CD4-positive, alpha-beta T cell treated with Interleukin-4 for 1 hour (primary cell): Measurements from ENCODE around the gene SPPL2B.

ENCODE experiments used
- DNase-seq, 2 donors: peaks; one replicate each; pipeline ENCODE4 v3.0.0-alpha.2; 2020 to 2022

Gene SPPL2B

DNA sequence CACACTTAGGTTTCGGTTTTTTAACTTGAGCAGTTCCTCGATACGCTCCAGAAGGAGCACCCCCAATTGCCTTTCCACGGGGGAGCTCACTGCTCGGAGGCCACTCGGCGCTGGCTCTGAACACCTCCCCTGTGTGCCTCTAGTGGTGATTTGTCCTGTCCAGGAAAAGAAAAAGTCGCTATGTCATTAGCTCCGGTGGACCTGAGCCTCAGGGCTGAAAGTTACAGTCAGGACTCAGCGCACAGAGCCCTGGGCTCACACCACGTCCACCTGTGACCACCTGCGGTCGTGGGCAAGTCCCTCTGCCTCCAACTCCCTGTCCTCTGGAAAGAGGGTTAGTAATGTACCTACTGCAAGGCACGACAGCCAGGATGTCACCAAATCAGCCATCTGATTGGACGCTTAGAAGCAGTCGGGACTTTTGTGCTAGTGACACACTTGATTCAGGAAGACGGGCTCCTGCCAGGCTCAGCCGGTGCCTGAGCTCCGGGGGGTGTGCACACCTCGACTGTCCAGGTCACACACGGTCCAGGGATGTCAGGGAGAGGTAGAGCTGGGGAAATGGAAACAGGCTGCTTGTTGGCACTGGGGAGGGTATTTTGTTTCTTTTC lies 27.7 kb downstream of the SPPL2B start:
- no peak for DNase-seq

- DNase-seq = no peak
Measured at GRCh38 chr19:2357279-2358206, 29.1 kb downstream of the SPPL2B start.

DNA sequence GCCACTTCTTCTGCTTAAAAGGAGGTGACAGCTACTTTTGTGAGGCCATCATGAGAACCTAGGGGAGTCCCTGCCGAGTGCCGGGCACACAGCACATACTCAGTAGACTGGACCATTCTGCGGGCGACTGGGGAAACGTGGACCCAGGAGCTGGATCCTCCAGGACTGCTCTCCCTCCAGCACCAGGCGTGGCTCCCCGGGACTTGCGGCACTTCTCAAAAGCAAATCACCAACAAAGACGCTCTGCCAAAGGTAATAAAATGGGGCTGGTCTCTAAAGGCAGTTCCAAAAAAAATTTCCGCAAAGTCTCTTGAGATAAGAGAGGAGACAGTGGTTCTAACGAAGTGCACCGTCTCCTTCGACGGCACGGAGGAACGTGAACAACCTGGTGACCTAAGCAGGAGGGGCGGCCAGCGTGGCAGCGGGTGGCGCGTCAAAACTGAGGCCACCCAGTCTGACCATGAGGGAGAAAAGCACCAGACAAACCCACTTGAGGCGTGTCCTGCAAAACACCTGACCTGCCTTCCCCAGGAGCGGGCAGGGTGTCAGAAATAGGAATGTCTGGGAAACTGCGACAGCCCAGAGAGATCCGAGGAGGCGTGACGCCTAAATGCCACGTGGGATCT lies 30.2 kb downstream of the SPPL2B start:
- no peak for DNase-seq

- no peak for DNase-seq
Measured at GRCh38 chr19:2359992-2360685, 31.7 kb downstream of the SPPL2B start, which contains the start of gene TMPRSS9. TSS of gene TMPRSS9 (plus strand) at chr19:2360265. CDS start at chr19:2389786, 29,521 bp downstream.

GRCh38 chr19:2360833-2361232 lies 32.3 kb downstream of the SPPL2B start:
- no peak for DNase-seq

GRCh38 chr19:2361246-2362045 lies 33.0 kb downstream of the SPPL2B start:
- no peak for DNase-seq

- DNase-seq = no peak
Measured at GRCh38 chr19:2362046-2362969, 33.8 kb downstream of the SPPL2B start.

DNA sequence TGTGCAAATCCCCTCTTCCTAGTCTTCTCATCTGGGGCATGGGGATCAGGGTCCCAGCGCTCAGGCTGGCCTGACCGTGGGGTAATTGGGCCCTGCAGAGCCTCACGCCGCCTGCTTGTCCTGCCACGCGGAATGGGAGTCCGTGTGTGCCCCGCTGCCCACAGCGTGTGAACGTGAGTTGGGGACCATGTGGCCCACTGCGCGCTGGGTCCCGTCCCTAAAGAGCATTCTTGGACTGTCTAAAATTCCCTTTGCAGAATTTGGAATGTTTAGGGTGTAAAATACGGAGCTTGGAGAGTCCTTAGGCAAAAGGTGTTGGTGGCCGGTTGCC lies 34.5 kb downstream of the SPPL2B start:
- no peak for DNase-seq

- no peak for DNase-seq
Measured at GRCh38 chr19:2363419-2363818, 34.9 kb downstream of the SPPL2B start.

DNA sequence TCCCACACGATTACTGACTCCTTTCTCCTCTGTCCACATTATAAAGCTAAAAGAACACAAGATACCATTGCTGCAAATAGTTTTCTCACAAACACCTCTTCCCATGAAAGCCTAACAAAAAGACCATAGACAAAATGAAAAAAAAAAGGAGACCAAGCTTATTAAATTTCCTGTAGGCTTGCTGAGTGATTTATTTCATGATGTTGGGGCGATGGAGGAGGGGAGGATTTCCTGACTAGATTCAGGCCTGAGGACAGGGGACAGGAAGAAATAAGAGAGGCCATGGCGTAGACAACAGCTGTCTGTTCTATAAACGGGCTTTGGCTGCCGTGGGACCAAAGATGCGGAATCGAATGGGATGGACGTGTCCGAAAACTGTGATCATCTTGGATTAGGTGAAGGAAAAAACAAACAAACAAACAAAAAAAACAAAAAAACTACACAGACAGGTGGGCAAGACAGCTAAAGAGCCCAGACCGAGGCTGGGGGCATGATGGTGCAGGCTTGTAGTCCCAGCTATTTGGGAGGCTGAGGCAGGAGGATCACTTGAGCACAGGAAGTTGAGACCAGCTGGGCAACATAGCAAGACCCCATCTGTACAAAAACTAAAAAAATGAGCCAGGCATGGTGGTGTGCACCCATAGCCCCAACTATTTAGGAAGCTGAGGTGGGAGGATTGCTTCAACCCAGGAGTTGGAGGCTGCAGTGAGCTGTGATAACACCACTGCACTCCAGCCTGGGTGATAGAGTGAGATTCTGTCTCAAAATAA lies 36.9 kb downstream of the SPPL2B start:
- no peak for DNase-seq

DNA sequence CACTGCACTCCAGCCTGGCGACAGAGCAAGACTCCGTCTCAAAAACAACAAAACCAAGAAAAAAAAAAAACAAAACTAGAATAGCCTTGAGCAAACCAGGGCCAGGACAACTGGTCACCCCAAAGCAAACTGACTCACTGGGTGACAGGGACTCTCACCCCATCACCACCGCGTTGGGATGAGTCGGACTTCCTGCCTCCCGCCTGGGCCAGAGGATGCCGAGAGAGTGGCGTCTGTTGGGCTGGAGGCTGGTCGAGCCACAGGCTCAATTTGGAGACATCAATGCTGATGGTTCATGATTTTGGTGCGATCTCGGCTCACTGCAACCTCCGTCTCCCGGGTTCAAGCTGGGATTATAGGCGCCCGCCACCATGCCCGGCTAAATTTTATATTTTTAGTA lies 43.2 kb downstream of the SPPL2B start:
- no peak for DNase-seq

- no peak for DNase-seq
Measured at GRCh38 chr19:2372076-2372612, 43.7 kb downstream of the SPPL2B start.

- no peak for DNase-seq
Measured at GRCh38 chr19:2374808-2375207, 46.3 kb downstream of the SPPL2B start.

DNA sequence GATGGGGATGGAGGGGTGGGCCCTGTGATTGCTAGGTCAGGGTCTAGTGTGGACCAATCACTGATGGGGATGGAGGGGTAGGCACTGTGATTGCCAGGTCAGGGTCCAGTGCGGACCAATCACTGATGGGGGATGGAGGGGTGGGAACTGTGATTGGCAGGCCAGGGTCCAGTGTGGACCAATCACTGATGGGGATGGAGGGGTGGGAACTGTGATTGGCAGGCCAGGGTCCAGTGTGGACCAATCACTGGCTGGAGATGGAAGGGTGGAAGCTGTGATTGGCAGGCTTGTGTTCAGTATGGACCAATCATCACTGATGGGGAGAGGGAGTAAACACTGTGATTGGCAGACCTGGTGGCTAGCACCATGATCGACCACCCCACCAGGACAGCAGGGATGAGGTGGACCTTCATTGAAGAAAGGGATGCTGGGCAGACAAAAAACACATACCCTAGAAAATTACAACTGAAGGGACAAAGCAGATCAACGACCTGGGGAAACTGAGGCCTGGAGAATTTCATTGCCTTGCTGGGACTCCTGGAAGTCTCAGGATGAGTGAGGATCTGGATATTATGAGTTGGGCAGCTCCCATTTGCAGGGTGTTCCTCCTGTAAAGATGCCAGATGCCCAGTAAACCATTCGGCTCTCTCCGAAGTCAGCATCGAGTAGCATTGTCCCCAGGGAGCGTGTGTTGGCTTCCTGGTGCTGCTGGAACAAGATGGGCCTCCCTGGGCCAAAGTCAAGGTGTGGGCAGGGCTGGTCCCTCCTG lies 47.1 kb downstream of the SPPL2B start:
- DNase-seq = no peak

DNA sequence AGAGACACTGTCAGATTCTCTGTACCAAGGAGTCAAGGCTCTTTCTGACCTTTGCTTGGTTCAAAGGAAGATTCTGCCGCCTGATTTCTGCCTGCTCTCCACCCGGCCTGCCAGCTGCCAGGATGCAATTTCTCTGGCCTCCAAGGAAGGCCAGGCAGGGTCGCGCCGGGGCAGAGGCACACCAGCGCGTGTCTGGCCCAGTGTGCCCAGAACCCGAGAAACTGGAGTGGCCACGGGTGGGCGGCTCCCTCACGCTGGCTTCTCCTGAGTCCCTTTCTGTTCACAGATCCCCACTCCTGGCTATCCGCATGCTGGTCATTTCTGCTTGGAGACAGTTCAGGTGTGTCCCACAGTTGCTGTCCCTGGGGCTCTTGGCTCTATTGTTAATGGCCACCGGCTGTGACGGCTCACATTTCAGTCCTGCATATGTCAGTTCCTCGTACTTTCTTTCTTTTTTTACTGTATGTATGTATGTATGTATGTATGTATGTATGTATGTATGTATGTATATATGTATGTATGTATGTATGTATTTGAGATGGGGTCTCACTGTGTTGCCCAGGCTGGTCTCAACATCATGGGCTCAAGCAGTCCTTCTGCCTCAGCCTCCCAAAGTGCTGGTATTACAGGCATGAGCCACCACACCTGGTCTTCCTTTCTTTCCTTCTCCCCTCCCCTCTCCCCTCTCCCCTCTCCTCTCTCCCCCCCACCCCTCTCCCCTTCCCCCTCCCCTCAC lies 48.5 kb downstream of the SPPL2B start:
- DNase-seq = no peak

DNA sequence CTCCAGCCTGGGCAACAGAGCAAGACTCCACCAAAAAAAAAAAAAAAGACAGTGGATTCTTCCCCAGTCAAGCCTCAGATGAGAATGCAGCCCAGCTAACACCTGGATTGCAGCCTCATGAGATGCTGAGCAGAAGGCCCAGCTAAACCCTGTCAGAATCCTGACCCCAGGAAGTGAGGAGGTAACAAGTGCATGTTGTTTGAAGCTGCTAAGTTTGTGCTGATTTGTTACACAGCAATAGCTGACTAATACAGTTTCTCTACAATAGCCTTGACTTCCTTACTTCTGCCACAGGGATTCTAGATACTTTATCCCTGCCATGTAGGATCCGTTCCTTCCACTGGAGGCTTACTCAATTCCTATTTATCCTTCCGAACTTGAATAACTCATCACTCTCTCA lies 52.1 kb downstream of the SPPL2B start:
- no peak for DNase-seq

GRCh38 chr19:2381148-2381820 lies 52.8 kb downstream of the SPPL2B start:
- DNase-seq = no peak
